Ovary (tissue), 3 donors: ENCODE data around the gene PHACTR1.

ENCODE experiments used
- CTCF ChIP-seq, 3 donors: fragments of 450-650 bp in 2 of 3; fragments of 200-600 bp in 1 of 3; IDR thresholded peaks; one replicate each; pipeline versions ENCODE4 v1.5.1 to v1.8.0; 2016 to 2022; ENCODE audit warnings: antibody characterized with exemption in 3 of 3, mild to moderate bottlenecking in 1 of 3
- EP300 ChIP-seq: sonication (generic); formaldehyde crosslinking; IDR thresholded peaks from one replicate; pipeline ENCODE4 v1.6.1; 2017; ENCODE audit warnings: antibody characterized with exemption
- donor health status: DM: no; HTN: no; CAD: no.

DNA sequence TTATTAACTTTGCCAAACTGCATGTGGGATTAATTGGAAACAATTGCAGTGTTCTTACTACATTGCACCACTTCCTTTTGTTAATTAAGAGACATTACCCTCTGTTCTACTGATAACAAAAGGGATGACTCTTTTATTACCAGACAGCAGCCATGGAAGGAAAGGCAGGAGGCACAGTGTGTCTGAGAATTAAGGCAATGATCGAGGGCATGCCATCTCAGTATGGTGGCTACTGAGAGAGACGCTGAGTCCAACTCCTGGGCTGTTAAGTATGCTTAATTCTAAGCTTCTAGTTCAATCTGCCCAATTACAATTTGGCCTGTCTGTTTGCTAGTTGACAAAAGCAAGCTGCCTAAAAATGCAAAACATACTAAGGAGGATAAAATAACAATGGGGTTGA is 227.4 kb downstream of the PHACTR1 start:
- TF ChIP-seq CTCF (IDR thresholded peaks at IDR 0.05): no peak
- TF ChIP-seq EP300: no peak
